DMS114 treated with DMSO at 0.1 percent for 48 hours (cell line): ENCODE data around the gene ABCB11.

Source experiments
- DNase-seq: peaks from one replicate; lab custom pipeline; 2025; ENCODE audit not compliant: unreplicated experiment; lab: John Stamatoyannopoulos, UW

ABCB11 gene

DNA sequence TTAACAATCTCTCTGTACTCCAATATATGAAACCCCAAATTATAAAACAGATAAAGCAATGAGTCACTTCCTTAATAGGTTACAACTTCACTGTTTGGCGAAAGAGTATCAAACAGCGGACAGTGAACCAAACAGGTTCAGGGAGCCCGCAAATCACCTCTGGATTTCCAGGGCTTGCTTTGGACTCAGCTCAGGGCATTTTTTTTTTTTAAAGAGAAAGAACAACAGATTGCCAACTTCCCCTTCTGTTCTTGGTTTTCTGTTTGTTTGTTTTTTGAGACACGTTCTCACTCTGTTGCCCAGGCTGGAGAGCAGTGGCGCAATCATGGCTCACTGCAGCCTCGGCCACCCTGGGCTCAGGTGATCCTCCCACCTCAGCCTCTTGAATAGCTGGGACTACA, 52.7 kb downstream of the ABCB11 start:
- DNase-seq: no peak

DNA sequence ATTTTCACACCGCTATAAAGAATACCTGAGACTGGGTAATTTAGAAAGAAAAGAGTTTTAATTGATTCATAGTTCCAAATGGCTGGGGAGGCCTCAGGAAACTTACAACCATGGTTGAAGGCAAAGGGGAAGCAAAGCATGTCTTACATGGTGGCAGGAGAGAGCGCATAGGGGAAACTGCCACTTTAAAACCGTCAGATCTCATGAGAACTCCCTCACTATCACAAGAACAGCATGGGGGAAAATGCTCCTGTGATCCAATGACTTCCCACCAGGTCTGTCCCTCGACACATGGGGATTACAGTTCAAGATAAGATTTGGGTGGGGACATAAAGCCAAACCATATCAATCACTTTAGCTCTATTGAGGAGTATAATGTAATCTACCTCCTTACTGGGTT, 53.5 kb downstream of the ABCB11 start:
- DNase-seq: no peak

DNA sequence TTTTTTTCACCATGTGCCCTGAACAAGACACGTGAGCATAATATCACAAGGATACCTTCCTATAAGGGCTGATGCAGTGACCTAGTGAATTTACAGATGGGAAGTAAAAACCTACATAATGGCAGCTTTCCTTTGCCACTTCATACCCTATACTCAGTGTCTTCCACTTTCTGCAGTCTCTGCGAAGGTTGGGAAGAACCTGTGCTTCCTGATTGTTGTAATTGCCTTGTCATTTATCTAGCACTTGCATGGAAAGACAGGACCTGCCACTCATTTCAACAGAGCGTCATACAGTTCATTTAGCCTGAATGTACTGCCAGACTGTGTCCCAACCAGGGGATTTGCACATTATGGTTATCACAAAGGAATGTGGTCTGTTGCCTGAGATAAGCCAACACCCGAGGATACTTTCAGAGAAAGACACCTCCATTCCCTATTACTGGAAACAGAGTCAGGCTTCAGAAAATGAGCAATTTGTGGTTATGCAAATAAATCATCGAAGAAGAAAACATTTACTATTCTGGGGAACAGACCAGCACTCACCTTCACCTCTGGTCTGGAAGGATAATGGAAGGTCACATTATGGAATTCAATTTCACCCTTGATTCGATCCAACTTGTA, 55.0 kb downstream of the ABCB11 start:
- no peak for DNase-seq

DNA sequence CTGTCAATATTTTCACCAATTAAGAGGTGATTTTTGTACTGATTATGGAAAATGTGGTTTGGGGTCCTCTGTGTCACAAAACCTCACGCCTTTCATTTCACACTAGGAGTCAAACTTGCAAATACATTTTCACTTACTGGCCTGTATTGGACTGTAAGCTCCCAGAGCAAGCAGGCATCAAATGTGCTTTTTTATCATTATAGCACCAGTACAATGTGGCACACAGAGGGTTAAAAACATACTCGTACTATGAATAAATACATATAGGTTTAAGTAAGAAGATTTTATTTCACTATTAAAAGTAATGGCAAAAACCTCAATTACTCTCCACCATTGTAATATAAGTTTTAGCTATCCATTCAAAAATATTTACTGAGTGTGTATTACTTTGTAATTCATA, 56.7 kb downstream of the ABCB11 start:
- no peak for DNase-seq

DNA sequence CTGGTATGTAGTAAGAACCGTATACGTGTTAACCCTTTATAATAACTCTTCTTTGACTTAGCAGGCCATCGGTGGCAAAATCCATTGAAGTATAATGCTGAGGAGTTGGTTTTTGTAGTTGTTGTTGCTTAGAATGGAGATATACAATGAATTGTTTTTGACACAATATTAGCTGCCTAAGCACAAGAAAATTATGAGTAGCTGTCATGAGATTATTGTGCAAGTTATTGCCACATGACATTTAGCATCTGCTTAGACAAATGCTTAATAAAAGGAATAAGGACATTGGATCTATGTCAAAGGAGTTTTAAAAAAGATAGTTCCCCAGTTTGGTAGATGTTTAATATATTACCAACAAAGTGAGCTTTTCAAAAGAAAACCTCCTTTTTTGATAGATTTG, 59.9 kb downstream of the ABCB11 start:
- DNase-seq: no peak

DNA sequence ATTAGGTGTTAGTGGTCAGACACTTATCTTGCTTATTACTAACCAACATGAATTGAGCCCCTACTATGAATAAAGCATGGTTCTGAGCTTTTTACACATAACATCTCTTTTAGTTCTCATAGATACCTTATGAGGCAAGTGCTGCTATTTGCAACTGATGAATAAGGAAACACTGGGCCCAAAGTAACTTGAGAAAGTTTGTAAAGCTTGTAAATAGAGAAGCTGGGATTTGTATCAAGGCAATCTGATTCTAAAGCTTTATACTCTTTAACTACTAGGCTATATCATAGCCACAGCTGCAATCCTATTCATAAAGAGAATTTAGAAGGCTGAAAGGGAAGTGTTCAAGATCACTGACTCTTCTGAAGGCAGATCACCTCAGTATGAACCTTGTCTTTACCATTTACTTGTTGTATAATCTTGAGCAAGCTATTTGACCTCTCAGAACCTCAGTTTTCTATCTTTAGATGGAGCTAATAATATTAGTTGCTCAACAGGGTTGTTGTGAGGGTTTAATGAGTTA, 60.4 kb downstream of the ABCB11 start:
- DNase-seq: no peak

DNA sequence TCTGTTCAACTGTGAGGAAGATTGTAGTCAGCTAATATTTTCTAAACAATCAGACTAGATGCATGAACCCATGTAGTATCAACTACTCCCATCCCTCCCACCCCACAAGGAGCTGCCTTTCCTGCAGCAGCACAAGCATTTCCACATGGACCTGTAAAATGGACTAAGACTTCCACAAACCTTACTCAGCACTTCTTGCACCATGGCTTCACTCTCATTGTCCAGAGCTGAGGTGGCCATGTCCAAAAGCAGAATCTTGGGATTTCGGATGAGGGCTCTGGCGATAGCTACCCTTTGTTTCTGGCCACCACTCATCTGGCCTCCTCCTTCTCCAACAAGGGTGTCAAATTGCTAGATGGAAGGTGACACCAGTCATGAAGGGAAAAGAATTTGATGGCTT, 61.3 kb downstream of the ABCB11 start:
- no peak for DNase-seq

DNA sequence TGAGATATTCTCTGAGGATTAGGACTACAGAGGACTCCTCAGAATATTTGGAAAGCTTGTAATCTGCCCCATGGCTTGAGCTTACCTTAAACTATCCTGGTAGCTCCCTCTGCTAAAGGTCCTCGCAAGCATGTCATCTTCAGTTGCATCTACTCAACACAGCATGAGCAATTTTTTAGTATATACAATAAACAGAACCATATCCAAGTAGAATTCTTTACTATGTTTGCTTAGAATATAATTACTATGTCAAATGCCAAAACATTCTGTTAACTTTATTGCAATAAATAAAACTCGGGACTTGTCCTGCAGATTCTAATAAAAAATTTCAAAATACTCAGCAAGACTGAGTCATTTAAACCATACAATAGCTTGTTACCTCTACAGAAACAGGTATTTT, 62.8 kb downstream of the ABCB11 start:
- no peak for DNase-seq

DNA sequence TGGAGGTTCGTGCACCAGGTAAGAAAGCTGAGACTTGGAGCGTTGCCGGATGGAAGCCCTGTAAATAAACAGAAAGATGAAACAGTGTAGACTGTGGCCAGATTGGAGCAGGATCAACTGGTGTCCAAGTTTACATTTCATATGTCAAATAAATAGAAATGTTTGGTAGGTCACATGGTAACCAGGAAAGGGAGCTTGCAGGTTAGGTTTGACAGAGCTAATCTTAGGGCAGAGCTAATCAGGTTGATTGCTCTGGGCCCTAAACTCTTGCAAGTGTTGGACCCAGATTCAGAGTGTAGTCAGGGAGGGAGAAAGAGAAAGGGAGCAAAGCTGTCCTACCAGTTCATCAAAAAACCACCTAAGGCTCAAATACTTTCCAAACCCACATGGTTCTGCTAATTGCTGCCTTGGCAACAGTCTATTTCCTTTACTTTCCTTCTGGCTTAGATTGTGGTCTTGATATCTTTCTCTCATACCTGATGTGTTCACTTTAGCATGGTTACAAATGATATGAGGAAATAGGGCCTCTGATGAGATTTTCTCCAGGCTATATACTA, 66.8 kb downstream of the ABCB11 start:
- no peak for DNase-seq

DNA sequence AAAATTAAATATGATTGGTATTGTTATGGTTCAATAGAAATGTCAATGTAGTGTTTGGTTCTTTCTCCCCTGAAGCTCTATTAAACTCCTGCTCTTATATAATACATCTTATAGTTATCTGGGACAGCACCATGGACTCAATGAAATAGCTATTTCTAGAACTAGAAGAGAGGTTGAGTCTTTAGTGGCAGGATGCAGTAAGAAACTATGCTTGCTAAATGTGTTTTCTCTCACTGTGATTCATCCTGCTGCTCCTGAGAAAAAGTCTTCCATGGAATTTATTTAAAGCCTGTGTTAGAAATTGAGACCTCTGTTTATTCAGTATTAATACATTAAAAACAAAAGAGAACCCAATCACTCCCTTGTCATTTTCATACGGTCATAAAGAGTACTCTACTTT, 68.5 kb downstream of the ABCB11 start:
- no peak for DNase-seq

DNA sequence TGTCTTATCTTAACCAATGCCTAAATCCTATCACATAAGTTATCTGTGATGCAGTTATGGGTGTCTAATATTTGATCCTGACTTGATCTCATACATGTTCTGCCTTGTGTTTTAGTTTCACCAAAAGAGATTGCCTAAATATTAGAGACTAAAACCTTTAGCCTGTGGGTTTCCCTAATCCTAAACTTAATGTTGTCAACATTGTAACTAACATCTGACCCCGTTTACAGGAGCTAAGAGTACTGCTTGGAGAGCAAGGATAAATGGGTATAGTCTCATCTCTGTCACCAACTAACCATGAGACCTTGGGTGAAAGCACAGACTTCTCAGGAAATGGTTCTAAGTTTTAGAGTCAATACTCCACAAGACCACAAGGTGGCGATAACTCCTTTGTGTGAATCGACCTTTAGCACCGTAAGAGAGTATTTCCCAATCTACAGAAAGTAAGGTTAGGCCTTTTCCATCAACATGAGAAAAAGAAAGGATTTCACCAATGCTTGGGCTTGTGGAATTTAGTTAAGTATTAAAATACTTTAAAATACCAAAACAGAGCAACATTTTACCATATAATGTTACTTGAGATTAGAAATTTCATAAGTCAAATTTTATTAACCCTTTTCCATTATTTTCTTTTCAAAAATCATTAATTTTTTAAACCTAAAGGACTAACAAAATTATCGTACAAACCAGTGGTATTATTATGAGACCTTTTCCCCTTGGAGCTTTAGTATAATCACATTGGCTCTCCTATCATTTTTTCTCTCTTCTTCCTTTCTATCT, 69.5 kb downstream of the ABCB11 start:
- peak; percentile 35 for DNase-seq

DNA sequence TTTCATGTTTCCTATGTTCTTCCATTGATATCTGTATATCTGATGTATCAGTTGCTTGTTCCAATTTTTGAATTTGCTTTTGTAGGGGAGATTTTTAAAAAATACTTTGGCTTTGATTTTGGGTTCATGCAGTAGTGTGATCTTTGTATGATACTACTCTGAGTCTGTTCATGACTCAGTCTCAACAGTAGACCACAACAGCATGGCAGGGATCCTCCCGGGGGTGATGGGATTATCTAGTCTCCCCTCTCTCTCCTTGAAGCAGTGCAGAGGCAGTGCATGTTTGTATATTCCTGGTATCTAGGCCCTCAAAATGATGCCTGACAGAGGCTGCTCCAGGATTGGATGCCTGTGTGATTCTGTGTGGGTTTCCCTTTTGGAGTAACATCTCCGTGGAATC, 74.7 kb downstream of the ABCB11 start:
- no peak for DNase-seq

DNA sequence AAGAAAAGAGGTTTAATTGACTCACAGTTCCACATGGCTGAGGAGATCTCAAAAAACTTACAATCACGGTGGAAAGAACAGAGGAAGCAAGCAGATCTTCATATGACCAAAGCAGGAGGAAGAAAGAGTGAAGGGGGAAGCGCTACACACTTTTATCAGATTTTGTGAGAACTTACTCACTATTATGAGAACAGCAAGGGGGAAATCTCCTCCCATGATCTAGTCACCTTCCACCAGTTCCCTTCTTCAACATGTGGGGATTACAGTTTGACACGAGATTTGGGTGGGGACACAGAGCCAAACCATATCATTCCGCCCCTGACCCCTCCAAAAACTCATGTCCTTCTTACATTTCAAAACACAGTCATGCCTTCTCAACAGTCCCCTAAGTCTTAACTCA, 75.8 kb downstream of the ABCB11 start:
- DNase-seq: no peak

DNA sequence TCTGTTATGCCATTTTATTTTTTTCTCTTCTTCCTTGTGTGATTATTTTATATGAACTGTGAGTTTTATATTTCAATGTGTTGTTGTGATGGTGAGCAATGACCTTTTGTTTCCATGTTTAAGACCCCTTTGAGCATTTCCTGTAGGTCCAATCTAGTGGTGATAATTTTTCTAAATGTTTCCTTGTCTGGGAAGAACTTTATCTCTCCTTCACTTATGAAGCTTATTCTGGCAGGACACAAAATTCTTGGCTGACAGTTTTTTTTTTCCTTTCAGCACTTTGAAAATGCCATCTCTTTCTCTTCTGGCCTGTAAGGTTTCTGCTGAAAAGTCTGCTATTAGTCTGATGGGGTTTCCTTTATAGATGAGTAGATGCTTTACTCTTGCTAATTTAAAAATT, 76.9 kb downstream of the ABCB11 start:
- no peak for DNase-seq

DNA sequence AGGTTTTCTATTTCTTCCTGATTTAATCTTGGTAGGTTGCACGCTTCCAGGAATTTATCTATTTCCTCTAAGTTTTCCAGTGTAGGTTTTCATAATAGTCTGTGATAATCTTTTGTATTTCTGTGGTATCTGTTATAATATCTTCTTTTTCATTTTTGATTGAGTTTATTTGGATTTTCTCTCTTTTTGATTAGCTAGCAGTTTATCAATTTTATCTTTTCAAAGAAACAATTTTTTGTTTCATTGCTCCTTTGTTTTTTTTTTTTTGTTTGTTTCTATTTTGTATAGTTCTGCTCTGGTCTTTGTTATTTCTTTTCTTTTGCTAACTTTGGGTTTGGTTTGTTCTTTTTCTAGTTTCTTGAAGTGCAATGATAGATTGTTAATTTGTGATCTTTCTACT, 78.7 kb downstream of the ABCB11 start:
- DNase-seq: no peak

DNA sequence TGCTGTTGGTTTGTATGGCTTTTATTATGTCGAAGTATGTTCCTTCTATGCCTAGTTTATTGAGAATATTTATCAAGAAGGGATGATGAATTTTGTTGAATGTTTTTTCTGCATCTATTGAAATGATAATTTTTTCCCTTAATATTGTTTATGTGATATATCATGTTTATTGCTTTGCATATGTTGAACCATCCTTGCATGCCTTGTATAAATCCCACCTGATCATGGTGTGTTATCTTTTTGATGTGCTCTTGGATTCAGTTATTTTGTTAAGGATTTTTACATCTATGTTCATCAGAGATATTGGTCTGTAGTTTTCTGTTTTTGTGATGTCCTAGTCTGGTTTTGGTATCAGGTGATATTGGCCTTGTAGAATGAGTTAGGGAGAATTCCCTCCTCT, 79.3 kb downstream of the ABCB11 start:
- DNase-seq: no peak

DNA sequence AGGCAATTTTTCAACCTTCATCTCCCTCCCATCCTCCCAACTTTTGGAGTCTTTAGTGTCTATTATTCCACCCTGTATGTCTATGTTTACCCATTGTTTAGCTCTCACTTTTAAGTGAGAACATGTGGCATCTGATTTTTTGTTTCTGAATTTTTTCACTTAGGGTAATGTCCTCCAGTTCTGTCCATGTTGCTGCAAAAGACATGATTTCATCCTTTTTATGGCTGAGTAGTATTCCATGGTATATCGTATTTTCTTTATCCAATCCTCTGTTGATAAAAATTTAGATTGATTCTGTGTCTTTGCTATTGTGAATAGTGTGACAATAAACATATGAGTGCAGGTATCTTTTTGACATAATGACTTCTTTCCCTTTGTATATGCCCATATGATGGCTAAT, 81.8 kb downstream of the ABCB11 start:
- DNase-seq: no peak

DNA sequence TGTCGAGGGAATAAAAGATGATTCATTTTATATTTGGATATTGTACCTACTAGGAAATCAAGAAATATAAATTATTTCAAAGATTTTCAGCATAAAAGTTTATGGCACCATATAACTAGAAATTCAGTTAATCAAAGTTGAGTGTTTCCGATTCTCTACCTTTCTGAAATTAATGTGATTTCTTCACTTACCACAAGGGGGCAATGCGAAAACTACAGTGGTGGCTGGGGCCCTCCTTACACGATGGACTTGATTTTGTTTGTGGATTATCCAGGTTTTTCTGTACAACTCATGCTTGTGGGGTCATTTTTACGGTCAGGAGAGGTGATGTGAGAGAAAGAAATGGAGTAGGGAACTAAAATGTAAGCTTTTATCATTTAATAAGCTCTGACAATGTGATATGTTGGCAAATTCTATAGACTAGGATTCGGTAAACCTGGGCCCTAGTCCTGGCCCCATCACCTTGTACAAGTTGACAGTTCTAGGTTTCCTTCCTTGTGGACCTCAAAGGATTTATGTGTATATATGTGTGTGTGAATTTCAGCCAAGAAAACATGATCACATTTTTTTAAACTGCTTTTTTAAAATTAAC, 82.4 kb downstream of the ABCB11 start:
- DNase-seq: no peak

DNA sequence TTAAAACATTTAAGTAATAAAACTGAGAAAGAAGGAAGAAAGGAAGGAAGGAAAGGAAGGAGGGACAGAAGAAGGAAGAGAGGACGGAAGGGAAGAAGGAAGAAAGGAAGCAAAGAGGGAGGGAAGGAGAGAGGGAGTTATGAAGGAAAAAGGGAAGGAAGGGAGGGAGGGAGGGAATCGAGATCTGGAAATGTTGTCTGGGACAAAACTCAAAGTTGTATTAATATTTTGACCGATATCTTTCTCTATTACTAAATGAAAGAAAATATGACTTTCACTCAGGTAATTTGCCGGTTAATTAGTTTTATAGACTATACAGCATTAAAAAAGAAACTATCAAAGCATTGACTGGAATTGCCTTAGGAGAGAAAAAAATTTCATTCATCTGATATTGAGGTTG, 85.6 kb downstream of the ABCB11 start:
- no peak for DNase-seq

DNA sequence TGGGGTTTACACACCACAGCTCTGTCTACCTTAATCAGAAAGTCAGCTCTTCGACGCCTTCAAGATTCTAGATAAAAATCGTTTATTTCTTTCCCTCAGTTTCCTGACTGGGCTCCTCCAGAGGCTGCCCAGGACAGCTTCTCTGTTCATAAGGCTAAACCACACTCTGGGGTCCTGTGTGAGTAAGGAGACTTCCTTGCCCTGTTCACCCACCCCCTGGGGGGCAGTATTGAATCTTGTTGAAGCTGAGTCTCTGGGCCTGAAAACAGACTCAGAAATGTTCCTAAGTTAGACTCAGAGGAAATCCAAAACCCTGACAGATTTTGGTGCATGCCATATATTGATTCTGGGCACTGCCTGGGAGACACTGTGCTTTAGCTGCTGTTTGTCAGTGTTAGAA, 87.1 kb downstream of the ABCB11 start:
- no peak for DNase-seq

DNA sequence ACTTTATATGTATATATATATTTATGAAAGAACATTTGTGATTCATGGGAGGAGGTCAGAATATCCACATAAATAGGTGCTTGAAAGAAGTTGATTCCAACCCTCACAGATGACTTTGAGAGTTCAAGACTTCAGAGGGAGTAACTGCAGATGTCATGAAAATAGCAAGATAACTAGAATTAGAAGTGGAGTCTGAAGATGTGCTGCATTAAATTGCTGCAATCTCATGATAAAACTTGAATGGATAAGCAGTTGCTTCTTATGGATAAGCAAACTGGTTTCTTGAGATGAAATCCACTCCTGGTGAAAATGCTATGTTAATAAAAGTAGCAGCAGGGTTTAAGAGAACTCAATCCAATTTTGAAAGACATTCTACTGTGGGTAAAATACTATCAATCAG, 89.8 kb downstream of the ABCB11 start:
- DNase-seq: no peak

DNA sequence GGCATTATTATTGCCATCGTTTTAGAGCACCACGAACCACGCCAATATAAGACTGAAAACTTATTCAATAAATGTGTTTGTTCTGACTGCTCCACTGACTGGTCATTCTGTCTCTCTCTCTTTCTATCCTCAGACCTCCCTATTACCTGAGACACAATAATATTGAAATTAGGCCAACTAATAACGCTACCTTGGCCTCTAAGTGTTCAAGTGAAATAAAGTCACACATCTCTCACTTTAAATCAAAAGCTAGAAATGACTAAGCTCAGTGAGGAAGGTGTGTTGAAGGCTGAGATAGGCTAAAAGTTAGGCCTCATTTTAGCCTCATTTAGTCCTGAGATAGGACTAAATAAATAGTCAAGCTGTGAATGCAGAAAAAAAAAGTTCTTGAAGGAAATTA, 91.2 kb downstream of the ABCB11 start:
- DNase-seq: no peak
